SHP77 (cell line): ENCODE measurements around the gene UMAD1.

Source experiments
- DNase-seq, 2 experiments: peaks; one replicate each; lab custom pipeline; 2025; lab: John Stamatoyannopoulos, UW

UMAD1 gene

DNA sequence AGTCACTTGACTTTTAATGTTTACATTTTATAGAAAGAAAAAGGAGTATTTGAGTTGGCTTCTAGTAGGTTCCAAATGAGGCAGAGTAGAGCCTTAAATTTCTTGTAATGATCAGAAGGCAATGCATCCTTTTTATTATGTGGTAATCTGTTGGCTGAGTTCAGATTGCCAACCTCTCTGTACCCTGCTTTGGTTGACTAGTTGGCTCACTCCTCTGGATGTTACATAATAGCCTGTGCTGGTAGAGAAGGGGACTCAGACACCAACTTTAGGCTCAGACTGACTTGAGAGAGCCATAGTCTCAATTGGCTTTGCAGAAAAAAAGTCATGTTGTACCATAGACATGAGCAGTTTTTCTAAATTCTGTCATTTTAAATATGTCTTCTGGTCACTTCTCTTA lies 281.3 kb downstream of the UMAD1 start:
- no peak for DNase-seq

DNA sequence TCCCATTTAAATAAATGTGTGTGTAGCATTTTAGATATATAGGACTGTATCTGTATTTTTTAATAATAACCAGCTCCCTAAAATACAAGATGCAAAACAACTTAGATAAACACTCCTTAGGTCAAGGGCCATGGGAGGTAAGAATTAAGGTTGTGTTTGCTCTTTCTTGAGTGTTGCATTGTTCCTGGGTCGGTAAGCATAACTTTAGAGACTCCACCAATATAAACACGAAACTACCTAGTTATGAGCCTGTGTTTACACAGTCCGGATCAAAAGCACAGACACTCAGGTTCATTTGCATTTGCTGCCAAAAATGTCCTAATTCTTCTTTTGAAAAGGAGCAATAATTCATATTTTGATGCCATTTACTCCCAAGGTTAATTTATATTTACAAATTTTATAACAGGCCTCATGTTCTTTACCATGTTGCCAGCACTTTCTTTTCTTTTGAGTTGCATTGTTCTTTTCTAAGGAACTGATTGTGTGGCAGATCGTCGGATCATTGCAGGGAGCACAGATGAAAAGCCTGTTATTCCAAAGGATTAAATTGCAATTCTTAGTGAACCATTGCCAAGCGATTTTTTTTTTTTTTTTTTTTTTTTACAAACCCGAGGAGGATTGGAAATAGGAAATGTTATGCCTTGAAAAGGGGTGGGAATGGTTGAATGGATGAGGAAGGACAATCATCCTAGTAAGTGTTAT lies 282.3 kb downstream of the UMAD1 start:
- DNase-seq, result no peak

DNA sequence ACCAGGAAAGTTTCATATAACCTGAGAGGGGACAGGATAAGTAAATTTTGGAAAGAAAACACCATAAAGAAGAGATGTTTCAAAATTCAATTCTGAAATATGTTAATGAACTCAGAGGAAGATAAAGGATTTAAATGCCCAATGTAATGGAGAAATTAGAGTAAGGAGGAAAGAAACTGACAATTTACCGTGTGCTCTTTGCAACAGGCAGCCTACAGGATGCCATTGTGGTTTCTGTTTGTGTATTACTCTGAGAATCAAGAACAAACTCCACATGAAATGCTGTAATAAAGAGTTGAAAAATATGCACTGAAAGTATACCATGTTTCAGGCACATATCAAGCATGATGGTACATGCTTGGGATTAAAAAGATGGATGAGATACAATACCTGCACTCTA lies 283.3 kb downstream of the UMAD1 start:
- no peak for DNase-seq

DNA sequence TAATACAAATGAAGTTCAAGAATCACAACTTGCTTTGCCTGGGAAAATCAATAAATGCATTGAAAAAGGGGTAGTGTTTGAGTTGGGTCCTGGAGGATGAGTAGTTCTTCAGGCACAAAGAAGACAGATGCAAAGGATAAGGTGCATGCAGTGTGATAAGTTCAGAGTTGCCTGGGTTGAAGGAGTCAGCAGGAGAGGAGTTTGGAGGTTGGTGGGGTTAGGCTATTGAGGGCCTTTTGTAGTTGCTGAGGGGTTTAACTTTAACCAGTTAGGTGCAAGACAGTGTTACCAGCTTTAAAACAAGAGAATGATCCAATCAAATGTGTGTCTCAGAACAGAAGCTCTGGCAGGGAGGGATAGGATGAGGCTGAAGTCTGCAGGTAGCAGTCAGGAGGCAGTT lies 283.8 kb downstream of the UMAD1 start:
- no peak for DNase-seq
